GM18498 (cell line): ENCODE data around the gene SKP1.

ENCODE experiments used
- ATAC-seq: cut with Tn5 transposase; IDR thresholded peaks from one replicate; pipeline ENCODE4 v1.9.1; 2021; ENCODE audit warnings: mild to moderate bottlenecking, moderate library complexity; ENCODE audit not compliant: unreplicated experiment

Gene SKP1

DNA sequence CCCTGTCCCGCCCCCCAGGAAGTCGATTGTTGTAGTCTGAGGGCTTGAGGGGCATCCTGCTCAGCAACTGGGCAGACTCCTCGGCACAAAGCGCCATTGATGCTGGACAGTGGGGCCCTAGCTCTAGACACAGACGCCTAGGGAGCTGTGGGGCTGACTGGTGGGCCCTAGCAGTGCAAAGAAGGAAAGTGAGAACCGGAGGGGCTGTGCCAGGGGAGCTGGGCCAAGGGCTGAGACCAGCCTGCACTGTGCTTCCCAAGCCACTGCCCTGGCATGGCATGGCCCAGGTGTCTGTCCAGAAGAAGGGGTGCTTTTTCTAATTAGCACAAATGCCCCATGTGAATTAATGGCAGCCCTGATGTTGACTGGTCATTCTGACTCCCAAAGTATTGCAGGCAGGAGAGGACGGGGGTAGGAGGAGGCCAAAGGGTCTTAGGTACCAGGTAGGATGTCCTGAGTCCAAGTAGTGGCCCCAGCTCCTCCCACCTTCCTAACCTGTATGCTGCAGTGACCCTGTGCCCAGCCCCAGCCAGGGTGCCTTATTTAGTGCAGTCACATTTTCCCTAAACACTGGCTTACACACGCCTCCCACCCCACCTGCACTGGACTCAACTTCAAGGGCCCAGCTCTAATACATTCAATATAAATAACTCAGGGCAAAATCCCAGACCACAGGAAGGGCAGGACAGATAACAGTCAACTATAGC is 46.4 kb downstream of the SKP1 start:
- ATAC-seq = no peak

DNA sequence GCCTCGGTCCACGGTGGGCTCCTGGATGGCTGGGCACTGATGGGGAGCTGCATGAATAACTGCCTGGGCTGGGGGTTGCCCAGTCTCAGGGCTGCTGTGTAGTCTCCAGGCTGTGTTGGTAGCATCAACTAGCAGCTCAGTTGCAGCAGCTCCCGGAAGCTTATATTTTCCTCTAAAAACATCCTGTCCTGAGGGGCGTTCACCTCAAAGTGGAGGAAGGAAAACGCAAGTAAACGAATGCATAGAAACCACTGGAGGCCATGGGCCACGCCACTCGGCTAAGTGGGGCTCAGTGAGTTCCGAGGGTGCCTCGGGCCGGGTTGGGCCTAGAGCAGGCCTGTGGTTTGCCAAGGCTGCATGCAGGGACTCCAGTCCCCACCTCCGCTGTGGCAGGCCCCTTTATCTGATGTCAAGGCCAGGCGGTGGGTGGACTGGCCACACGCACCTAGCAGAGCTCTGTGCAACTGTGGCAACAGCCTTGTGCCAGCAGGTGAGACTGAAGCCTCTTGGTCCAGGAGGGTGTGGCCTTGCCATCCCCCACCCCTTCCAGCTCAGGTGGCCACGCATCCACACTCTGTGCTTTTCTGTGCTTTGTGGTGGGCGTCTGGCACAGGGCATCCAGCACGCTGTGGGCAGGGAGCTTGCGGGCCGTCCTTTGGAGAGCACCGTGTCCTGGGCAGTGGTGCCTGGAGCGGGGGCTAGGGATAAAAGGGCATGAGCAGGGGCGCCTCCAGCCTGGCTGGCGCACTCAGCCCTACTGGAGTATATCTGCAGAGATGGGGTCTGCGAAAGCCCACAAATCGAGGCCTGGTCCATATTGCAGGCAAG is 47.1 kb downstream of the SKP1 start:
- ATAC-seq = no peak

DNA sequence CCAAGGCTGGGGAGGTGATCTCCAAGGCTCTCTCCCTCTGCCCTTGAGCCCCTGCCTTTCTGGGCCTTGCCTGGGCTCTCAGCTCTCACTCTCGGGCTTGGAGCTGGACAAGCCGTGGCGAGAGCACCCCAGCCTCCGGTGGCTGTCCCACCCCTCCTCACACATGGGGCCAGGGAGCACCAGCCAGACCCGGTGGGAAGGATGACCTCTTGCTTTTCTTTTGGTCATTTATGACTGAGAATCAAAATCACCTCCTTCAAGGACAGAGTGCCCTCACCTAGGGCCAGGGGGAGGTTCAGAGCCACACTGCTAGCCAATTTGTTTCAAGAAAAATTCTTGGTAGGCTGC is 48.1 kb downstream of the SKP1 start:
- ATAC-seq = no peak

DNA sequence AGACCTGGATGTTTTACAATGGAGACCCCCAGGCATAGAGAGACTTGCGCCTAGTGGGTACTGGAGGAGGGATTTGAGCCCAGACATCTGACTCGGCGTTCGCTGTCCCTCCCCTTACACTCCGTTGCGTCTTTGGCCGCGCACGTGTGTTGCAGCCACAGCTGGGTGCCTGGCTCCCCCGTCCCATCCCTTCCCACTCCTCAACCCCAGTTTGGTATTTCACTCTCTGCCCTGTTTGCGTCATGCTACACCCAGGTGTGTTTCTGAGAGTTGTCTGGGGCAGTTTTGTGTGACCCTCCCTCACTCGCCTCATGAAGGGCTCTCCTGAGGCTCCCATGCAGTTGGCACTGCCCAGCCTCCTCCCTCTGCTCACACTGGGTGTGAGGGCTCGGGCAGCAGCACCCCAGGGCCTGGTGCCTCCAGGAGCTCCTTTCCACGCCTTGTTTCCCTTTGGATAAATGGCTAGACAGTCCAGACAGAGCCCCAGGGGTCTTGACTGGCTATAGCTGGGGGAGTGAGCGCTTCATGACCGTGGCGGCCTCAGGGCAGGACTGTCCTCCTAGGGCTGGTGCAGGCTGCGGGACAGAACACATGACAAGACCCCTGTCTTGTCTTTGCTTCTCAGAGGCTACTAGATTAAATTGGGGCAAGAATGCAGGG is 48.6 kb downstream of the SKP1 start:
- no peak for ATAC-seq

DNA sequence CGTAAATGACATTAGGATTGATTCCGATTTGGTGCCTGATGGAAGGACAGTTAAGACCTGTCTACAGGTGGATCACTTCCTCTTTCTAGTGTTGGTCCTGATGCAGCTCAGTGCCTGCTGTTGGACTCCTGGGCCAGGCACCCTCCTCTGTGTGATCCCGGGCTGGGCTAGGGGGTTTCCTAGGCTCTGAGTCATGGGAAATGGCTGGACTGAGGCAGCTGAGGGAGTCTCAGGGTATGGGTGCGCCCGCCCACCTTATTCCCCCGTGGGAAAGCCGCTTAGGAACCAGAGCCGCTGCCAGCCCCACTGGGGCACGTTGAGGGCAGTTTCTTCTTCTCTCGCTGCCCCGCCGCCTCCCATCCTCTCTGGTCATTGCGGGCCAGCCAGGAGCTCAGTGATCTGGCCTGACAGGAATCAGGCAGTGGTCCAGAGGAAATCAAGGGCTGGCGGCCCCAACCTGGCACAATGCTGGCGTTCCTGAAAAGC is 49.3 kb downstream of the SKP1 start:
- peak; percentile 54 for ATAC-seq

DNA sequence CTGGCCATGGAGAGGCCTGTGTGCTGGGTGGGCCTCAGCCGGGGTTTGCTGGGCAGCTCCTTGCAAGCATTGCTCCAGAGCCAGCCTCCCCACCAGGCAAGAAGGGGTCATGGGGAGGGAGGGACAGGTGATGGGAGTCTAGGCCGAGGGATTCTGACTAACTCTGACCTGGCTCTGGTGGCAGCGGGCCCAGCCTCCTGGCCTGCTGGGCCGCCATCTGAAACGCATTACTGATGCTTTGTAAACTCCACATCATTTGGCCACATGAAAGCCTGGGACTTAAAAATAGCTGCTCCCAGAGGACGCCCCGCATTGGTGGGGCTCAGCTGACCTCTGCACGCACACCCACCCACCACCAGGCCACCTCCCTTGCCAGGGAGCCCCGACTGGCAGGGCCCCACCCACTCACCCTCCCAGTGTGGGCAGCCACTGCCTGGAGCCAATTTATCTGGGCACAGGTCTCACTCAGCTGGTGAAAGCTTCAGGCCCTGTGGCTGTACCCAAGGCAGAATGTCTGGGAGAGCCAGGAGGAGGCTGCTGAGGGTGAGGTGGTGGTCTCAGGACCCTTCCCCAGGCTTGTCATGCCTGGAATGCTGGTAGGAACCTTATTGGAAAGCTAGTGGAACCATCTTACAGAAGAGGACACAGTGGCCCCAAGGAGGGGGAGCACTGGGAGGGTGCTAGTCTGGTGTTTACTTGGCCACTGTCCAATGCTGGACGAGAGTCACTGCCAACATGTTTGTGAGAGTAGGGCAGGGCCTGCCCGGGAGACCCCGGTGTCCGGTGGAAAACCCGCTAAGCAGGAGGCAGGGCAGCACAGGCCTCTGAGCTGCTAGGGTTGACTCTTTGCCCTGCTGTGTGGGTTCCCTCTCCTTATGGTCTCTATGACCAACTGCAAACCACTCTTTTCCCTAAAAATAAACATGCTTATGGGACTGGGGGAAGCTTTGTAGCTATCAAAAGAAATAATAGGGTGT is 51.4 kb downstream of the SKP1 start:
- no peak for ATAC-seq

DNA sequence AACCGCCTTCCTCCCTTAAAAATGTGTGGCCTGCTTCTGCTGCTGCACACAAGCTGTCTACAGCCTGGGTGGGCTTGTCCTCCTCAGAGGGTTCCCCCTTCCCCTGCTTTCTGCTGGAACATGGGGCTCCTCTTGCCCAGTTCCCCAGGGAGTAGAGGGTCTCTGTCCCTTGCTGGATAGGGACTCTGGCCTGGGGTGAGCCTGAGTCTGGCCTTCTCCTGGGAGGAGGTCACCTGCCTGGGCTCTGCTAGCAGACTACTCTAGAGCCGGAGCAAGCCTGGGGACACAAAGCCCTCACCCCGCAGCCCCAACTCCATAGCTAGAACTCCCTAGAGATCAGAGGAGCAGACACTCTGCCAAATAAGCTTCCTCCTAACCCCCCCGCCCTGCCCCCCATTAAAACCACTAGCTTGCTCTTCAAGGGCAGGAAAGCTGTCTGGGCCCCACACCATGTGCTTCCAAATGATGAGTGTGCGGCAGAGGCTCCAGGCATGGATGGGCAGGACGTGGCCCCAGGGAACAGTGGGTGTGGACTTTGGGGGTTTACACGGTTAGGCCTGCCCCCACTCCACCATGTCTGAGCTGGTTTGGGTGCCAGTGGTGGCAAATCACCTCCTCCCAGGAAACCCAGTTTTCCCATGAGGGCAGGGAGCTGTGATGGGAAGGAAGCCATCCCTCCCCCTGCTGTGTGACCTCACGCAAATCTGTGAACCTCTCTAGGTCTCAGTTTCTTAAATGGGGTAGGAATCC is 52.3 kb downstream of the SKP1 start:
- no peak for ATAC-seq

DNA sequence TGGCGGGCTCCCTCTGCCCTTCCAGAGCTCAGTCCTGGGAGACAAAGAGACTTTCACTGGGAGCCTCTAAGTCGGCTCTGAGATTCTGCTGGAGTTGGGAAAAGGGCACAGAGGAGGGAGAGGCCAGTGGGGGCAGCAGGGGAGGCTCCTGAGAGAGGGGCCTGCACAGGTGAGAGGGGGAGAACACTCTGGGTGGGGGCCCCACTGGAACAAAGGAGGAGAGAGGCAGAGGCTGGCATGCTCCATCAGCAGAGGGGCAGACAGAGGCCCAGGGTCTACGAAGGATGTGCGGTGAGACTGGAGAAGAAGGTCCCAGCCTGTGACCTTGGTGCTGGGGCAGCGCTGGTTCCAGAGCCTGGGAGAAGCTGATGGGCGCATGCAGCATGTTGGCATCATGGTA is 53.4 kb downstream of the SKP1 start:
- no peak for ATAC-seq

DNA sequence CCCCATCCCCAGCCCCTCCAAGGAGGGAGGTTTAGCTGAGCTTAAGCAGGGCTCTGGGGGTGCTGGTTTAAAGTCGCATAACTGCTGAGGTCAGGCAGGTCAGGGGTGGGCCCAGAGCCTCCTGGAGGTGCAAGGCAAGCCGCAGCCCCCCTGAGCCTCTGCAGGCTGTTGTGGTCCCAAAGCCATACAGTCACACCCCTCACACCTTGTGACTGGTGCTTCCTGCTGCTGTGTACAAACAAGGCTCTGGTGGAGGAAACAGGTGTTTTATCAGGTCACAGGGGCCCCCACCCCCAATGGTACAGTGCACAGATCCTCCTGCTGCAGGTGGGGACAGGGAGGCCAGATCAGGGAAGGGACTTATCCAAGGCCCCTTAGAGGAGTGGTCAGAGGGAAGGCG is 54.2 kb downstream of the SKP1 start:
- ATAC-seq = no peak

DNA sequence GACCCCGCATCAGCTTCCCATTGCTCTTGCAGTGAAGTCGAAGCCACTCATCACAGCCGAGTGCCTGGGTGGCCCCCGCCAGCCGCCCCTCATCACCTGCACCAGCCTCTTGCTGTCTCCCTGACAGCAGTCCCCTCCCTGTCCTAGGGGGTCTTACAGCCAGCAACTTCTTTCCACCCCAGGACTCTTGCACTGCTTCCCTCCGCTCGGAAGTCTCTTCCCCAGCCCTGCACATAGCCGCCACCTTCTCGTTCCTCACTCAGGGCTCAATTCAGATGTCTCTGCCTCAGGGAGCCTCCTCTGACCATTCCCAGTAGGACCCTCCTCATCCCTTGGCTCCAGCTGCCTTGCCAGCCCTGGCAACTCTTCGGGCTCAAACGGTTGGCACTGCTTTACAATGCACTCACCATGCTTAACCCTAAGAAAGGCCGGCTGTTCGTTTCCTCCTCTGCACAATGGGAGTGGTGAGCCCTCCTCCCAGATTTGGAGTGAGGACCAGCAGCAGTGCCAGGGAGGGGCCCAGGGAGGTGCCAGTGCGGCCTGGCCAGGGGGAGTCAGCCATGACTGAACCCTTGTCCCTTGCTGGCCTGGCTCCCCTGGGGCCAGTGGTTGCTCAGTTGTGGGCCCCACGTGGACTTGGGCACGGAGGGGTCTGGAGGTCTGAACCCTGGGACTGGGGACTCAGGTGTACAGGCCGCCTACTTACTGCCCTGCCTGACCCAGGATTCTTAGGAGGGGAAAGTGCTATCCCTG is 56.2 kb downstream of the SKP1 start:
- ATAC-seq = no peak

DNA sequence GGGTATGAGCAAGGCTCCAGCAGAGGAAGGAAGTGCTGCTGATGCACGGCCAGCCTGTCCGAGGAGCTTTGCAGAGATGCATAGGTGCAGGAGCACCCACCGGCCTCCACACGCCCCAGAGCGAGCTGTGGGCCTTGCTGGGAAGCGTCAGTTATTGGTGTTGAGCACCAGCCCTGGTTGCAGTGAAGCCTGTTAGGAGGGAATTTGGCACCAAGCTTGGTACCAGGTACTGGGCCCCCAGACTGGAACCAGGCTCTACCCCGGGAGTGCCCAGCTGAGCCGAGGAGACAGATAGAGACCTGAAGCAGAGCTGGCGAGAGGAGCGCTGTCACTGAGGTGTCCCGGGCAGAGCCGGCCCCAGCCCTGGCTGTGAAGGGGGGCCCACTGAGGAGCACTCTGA is 57.0 kb downstream of the SKP1 start:
- no peak for ATAC-seq

DNA sequence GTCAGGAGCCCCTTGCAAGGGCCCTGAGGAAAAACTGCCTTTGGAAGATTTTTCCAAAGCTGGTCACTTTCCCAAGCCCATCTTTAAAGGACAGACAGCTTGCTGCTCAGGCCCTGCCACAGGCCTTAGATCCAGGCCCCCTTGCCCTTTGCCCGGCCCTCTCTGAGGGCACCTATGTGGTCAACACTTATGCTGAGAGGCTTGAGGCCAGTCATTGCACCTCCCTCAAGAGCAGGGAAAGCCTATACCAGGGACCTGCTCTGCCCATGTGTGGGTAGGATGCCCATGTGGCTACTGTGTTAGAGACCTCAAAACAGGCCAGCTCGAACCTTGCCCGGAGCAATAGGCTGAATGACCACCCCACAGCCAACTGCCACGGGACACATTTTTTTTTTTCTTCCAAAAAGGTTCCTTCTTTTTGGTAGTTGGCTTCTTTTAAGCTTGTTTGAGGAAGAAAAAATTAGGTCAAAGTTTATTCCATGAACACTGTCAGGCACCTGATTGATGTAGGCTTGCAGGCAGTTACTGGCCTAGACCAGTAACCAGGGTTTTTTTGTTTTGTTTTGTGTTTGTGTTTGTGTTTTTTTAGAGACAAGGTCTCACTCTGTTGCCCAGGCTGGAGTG is 58.4 kb downstream of the SKP1 start:
- ATAC-seq = no peak

DNA sequence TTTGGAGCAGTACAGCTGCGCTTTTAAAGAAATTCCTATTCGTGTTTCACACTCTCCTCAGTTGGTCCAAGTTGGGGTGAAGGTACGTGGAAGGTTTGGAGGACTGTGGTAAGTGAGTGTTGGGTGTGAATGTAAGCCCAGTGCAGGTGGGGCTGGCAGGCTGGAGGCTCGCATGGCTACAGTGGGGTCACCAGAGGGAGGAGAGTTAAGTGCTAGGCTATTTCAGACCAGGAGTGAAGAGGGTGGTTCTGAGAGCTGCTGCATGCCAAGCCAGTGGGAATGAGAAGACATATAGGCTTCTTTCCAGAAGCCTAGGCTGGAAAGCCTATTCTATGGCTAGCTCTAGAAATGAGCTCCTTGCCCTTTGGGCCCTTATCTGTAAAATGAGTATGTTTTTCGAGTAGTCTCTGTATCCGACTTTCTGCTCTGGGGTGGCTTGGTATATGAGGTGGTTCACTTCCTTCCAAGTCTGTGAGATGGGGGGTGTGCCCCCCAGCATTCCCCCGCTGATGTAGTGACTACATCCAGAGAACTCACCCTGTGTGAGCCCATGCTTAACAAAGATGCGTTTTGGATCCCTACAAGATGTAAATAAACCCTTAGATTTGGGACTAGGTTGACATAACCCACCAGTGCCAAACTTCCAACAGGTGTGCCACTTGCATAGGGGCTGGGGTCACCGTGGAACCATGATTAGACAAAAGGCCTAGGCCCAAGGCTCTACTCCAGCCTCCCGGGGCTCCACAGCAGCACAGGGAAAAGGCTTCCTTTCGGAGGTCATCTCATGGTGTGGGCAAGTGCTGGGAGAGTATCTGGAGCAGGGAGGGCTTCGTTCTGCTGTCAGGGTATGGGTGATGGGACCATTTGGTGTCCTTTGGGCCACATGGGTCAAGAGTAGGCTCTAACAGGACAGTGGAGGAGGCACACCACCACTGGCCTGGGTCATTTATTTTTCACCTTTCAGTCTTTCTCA is 59.7 kb downstream of the SKP1 start:
- ATAC-seq = no peak

DNA sequence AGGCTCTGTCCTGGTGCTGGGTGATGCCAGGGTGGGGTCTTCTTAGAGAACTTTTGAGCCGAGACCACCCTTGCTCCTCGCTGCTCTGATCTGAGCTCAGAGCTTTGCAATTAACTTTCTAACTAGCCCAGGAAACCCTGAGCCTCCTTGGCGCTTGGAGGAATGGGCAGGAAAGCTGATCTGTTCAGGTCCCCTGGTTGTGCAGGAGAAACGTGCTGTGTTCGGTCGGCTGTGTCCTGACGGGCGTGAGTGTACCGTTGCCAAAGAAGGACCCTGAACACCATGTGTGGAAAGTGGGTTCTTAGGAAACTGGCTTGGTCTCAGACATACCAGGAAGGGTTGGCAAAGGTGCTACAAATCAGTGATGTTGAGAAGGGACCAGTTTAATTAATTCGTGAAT is 60.5 kb downstream of the SKP1 start:
- no peak for ATAC-seq

DNA sequence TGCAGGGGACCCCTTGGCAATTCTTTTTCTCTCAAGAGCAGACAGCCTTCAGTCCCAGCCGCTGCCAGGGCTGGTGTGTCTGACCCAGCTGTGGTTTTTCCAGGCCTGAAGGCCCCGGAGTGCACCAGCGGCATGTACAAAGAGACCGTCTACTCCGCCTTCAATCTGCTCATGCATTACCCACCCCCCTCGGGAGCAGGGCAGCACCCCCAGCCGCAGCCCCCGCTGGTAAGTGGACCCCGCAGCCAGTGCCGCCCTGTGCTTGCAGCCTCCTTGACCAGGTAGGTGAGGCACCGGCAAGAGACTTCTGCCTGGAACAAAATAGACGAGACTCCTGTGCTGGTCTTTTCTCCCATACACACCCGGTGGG is 61.0 kb downstream of the SKP1 start:
- no peak for ATAC-seq

DNA sequence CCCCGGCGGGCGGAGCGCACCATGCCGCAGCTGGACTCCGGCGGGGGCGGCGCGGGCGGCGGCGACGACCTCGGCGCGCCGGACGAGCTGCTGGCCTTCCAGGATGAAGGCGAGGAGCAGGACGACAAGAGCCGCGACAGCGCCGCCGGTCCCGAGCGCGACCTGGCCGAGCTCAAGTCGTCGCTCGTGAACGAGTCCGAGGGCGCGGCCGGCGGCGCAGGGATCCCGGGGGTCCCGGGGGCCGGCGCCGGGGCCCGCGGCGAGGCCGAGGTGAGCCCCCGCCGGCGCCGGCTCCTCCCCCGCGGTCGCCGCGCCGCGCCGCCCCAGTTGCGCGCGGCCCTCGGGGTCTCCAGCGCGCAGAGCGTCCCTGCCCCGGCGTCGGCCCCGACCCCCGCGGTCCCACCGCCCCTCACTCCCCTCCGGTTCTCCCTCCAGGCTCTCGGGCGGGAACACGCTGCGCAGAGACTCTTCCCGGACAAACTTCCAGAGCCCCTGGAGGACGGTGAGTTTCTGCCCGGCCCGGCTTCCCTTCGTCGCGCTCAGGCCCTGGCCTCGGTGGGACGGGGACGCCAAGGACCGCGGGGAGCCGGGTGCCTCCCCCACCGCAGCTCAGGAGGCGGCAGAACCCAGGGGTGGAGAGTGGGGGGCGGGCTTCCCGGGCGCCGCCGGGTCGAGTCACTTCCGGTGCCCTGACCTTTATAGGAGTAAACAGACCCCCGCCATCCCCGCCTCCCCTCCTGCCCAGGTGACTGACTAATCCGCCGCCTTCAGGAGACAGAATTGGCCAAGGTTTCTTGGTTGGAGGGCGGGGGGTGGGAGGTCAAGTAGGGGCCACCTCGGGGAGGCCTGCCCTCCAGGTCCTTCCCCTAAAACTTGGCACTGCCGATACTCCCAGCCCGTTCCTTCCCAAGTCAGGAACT is 61.6 kb downstream of the SKP1 start:
- no peak for ATAC-seq
